Testis (tissue), 3 donors: ENCODE results near the gene SNAPC1. TPM values are rescaled to one million over a fixed set of nuclear protein-coding genes. Genes with fewer than 3 reads are reported as not detected.
A peak's percentile ranks its signal among the peaks of the same experiment; 100 is the strongest.

Experiments
- DNase-seq: peaks from one replicate; pipeline ENCODE4 v3.0.0-alpha.2; 2019
- H3K27ac ChIP-seq, 2 donors: fragments of 200-600 bp; sonication (generic); one replicate each; pipeline ENCODE4 v1.5.1; 2019
- H3K27me3 ChIP-seq: fragments of 200-600 bp; sonication (generic); one replicate; pipeline ENCODE4 v1.5.1; 2019
- H3K36me3 ChIP-seq: fragments of 200-600 bp; sonication (generic); one replicate; pipeline ENCODE4 v1.5.1; 2017; ENCODE audit warnings: low read depth; ENCODE audit errors: missing control alignments
- H3K4me1 ChIP-seq: fragments of 200-600 bp; sonication (generic); one replicate; pipeline ENCODE4 v1.5.1; 2019
- H3K4me3 ChIP-seq, 2 donors: fragments of 200-600 bp; sonication (generic); one replicate each; pipeline ENCODE4 v1.5.1; 2017 to 2019
- H3K9me3 ChIP-seq: fragments of 200-600 bp; sonication (generic); one replicate; pipeline ENCODE4 v1.5.1; 2017
- POLR2A ChIP-seq: fragments of 450-650 bp; IDR thresholded peaks from one replicate; pipeline ENCODE4 v1.6.1; 2017; ENCODE audit warnings: antibody characterized with exemption, mild to moderate bottlenecking, moderate library complexity
- WGBS, 2 donors: methylation state at CpG; one replicate each; pipeline ENCODE4 v1.1.5; 2018; 5-methylcytosine and 5-hydroxymethylcytosine counted together
- intact Hi-C: fragments of 100-400 bp; cut with DNase I; formaldehyde crosslinking; loops from one replicate; pipeline ENCODE4 v1.15.1; 2023; ENCODE audit warnings: low total_unique reads
- polyA plus RNA-seq: library from polyadenylated mRNA; stranded (reverse); fragments of 350-450 nt; fragmentation: Illumina TruSeq; extraction: RNeasy Lipid Tissue Mini Kit (QIAGEN cat#74804); gene quantifications from one replicate; pipeline ENCODE4 v1.2.3, GENCODE V29; 2014; ENCODE audit warnings: low read depth, low replicate concordance; ENCODE audit not compliant: insufficient read depth
- total RNA-seq, 2 donors: library from RNA; depleted of rRNA; stranded (reverse); fragments of >200 nt; gene quantifications; one replicate each; pipeline ENCODE4 v1.2.3, GENCODE V29; 2016
- TF ChIP-seq, protein P1 (sequence below), 3 experiments: fragments of 450-650 bp in 2 of 3; fragments of 200-600 bp in 1 of 3; sonication (generic) in 1 of 3; IDR thresholded peaks; one replicate each; pipeline ENCODE4 v1.5.1; 2016 to 2019; ENCODE audit warnings: antibody characterized with exemption in 3 of 3, mild to moderate bottlenecking in 2 of 3, moderate library complexity in 1 of 3

The SNAPC1 gene
- total and polyA plus RNA-seq, 3 donors from 2014 or later = 16.2 to 27.9 (median 19.2) TPM

DNA sequence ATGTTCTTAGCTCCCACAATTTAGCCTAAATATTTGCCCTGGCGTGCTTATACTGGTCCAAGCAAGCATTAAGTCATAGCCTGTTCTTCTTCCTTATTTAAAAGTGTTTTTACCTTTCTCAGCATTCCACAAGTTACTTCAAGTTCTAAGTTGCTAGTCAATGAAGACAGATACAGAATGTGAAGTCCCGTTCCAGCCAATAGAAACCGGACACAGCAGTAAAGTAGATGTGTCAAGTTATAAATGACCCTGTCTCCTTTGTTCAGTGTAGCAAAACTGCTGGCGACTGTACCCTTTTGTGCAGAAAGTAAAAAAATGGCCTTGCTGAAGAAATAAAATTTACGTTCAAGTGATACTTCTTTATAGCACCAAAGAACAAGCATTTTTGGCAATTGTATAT lies 3.9 kb downstream of the SNAPC1 start:
- Histone ChIP-seq H3K27me3 (no peaks in the 10 kb centered on the region), H3K4me3 (no peak overlapping the region), H3K36me3 (no peaks in the 10 kb centered on the region), H3K27ac (peak overlapping the region in 1 of 2 donors; percentile 23), H3K9me3 (no peaks in the 10 kb centered on the region), H3K4me1 (peaks cover 7% of the 10 kb centered on the region)
- intact Hi-C loops = no loop called here
- TF ChIP-seq, protein P1, sequence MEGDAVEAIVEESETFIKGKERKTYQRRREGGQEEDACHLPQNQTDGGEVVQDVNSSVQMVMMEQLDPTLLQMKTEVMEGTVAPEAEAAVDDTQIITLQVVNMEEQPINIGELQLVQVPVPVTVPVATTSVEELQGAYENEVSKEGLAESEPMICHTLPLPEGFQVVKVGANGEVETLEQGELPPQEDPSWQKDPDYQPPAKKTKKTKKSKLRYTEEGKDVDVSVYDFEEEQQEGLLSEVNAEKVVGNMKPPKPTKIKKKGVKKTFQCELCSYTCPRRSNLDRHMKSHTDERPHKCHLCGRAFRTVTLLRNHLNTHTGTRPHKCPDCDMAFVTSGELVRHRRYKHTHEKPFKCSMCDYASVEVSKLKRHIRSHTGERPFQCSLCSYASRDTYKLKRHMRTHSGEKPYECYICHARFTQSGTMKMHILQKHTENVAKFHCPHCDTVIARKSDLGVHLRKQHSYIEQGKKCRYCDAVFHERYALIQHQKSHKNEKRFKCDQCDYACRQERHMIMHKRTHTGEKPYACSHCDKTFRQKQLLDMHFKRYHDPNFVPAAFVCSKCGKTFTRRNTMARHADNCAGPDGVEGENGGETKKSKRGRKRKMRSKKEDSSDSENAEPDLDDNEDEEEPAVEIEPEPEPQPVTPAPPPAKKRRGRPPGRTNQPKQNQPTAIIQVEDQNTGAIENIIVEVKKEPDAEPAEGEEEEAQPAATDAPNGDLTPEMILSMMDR (IDR thresholded peaks at IDR 0.05) = no peak
- TF ChIP-seq POLR2A = no peak
- DNase-seq = peak; percentile 43
- 51 to 56% methylated on average over 5 of the region's 5 CpGs for WGBS, 2 donors

DNA sequence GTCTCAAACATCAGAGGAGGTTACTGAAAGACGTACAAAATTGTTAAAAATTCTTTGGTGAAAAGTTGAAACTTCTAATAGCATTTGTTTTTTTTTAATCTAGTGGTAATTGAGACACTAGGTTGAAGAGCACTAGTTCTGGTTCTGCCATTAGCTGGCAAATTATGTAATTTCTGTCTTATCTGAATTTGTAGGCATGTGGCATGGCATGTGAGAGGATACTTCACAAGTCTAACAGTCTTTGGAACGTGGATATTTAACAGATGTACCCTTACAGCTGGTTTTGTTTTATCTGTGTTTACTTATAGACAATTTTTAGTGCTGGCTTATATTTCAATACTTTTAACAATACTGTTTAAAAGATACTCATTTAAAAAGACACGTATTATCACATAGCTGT lies 6.0 kb downstream of the SNAPC1 start:
- Histone ChIP-seq H3K36me3 (no peaks in the 10 kb centered on the region), H3K27ac (no peak overlapping the region), H3K4me3 (no peak overlapping the region), H3K4me1 (peaks cover under 1% of the 10 kb centered on the region), H3K27me3 (no peaks in the 10 kb centered on the region), H3K9me3 (no peaks in the 10 kb centered on the region)
- DNase-seq = no peak
- no peak for TF ChIP-seq POLR2A
- TF ChIP-seq, protein P1 (IDR thresholded peaks at IDR 0.05) = no peak
- intact Hi-C loops = no loop called here
- 73 to 86% methylated on average over 3 of the region's 3 CpGs for WGBS, 2 donors

DNA sequence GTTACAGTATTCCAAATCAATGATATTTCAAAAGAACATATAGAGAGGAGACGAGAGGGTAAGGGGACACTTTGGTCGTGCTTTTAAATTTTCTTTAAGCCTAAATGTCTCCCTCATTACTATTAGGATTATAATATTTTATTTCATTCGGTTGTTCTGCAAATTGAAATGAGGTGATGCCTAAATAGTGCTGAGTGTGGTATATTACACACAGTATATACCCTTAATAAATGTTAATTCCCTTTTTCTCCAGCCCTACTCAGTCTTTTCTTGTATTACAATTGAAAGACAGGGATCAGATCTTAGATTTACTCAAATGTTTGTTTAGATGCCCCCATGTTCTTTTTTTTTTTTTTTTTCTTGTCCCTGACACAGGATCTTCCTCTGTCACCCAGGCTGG lies 7.7 kb downstream of the SNAPC1 start:
- Histone ChIP-seq H3K4me3 (no peak overlapping the region), H3K36me3 (no peaks in the 10 kb centered on the region), H3K4me1 (no peaks in the 10 kb centered on the region), H3K27ac (no peak overlapping the region), H3K9me3 (no peaks in the 10 kb centered on the region), H3K27me3 (no peaks in the 10 kb centered on the region)
- 92 to 97% methylated on average over 3 of the region's 3 CpGs for WGBS, 2 donors
- TF ChIP-seq, protein P1 (IDR thresholded peaks at IDR 0.05) = no peak
- TF ChIP-seq POLR2A = no peak
- intact Hi-C loops = no loop called here
- DNase-seq = no peak

DNA sequence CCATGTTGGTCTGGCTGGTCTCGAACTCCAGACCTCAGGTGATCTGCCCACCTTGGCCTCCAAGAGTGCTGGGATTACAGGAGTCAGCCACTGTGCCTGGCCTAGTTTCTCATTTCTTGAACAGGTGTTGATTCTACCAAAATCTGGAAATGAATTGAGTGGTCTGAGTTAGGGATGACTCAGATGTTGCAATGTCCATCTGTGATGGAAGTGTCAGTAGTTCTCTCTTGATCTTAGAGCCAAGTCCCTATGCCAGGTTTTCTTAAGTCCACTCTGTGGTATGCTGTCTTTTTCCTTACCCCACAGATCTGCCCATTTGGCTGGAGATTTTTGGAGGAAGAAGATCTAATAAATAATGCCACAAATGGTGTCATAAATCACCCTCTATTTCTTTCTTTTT lies 12.6 kb downstream of the SNAPC1 start:
- Histone ChIP-seq H3K4me1 (no peaks in the 10 kb centered on the region), H3K36me3 (no peaks in the 10 kb centered on the region), H3K9me3 (no peaks in the 10 kb centered on the region), H3K27me3 (no peaks in the 10 kb centered on the region), H3K4me3 (no peak overlapping the region), H3K27ac (no peak overlapping the region)
- DNase-seq = no peak
- WGBS, 2 donors = 100% methylated on average over 1 of the region's 1 CpG
- intact Hi-C loops = no loop called here
- no peak for TF ChIP-seq POLR2A
- TF ChIP-seq, protein P1 (IDR thresholded peaks at IDR 0.05) = no peak

DNA sequence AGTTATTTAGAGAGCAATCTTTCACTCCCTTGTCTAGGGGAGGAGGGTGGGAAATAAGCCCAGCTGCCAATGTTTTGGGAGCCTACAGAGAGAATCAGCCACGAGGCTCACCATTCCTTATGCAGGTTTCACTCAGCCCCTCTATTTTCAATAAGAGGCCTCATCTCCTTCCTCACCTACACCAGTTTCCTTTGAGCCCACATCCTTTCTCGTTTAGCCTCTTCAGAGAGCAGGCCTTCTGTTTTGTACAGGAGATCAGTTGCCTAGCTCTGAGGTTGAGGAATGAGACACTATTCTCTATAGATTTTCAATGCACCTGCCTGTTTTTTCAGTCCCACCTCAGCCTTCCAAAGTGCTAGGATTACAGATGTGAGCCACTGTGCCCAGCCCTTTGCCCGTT lies 17.9 kb downstream of the SNAPC1 start:
- no peak overlapping the region for H3K4me3 ChIP-seq
- H3K4me1 ChIP-seq = no peaks in the 10 kb centered on the region
- intact Hi-C loops = no loop called here
- no peak for DNase-seq
- no peaks in the 10 kb centered on the region for H3K9me3 ChIP-seq
- H3K27ac ChIP-seq = no peak overlapping the region
- H3K27me3 ChIP-seq = no peaks in the 10 kb centered on the region
- 76 to 88% methylated on average over 3 of the region's 3 CpGs for WGBS, 2 donors
- H3K36me3 ChIP-seq = no peaks in the 10 kb centered on the region
- TF ChIP-seq POLR2A = no peak
- TF ChIP-seq, protein P1 (IDR thresholded peaks at IDR 0.05) = no peak
